GM12878 (cell line): ENCODE data around the gene MRPL28.

ENCODE experiments used
- ATF3 ChIP-seq: IDR thresholded peaks from 2 replicates; pipeline ENCODE4 v1.6.1; 2011; ENCODE audit warnings: low read depth, mild to moderate bottlenecking, low read length, moderate library complexity, borderline replicate concordance; ENCODE audit errors: extremely low read depth
- BACH1 ChIP-seq: fragments of 450-650 bp; IDR thresholded peaks from 2 replicates; pipeline ENCODE4 v1.6.1; 2017; ENCODE audit warnings: mild to moderate bottlenecking, borderline replicate concordance
- ETV6 ChIP-seq, 2 experiments: fragments of 450-650 bp in 1 of 2; IDR thresholded peaks in 1 of 2; conservative IDR thresholded peaks in 1 of 2; 2 replicates each; pipeline ENCODE4 v1.6.1; 2014; ENCODE audit warnings: antibody characterized with exemption in 1 of 2, borderline replicate concordance in 1 of 2, low read depth in 1 of 2, mild to moderate bottlenecking in 1 of 2, moderate library complexity in 1 of 2
- IRF5 ChIP-seq: fragments of 450-650 bp; IDR thresholded peaks from 2 replicates; pipeline ENCODE4 v1.6.1; 2017; ENCODE audit warnings: borderline replicate concordance
- PRDM15 ChIP-seq: fragments of 450-650 bp; formaldehyde crosslinking; IDR thresholded peaks from 2 replicates; pipeline ENCODE4 v1.4.0; 2020; ENCODE audit warnings: mild to moderate bottlenecking, moderate library complexity
- SIN3A ChIP-seq: IDR thresholded peaks from 2 replicates; pipeline ENCODE4 v1.6.1; 2012; ENCODE audit warnings: low read depth, low read length, improper control_type of control experiment
- TF ChIP-seq, protein P1 (sequence below), 3 experiments: IDR thresholded peaks in 2 of 3; conservative IDR thresholded peaks in 1 of 3; 2 replicates each; pipeline ENCODE4 v1.5.1; 2011; ENCODE audit warnings: low read depth in 3 of 3, low read length in 3 of 3, mild to moderate bottlenecking in 3 of 3, control low read depth in 2 of 3, moderate library complexity in 2 of 3, inconsistent platforms in 1 of 3, mixed read lengths in 1 of 3; ENCODE audit not compliant: control insufficient read depth in 2 of 3, insufficient read depth in 1 of 3; ENCODE audit errors: extremely low read depth in 1 of 3

DNA sequence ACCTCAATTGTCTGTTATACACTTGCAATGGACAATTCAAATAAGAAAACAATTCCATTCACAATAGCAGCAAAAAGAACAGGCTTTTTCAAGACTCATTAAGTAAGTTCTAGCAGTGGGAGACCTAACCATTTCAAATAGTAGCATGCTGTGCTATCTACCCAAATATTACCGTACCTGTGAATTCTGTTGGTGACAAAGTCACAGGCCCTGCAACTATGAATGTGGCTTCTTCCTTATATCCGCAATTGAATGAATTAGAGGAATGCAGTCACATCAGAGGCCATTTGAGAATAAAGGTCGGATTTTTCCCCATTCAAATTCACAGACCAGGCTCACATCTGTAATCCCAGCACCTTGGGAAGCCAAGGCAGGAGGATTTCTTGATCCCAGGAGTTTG lies 25.9 kb upstream of the MRPL28 start:
- TF ChIP-seq ATF3: no peak
- TF ChIP-seq PRDM15 (CRISPR knock-in tag): no peak
- TF ChIP-seq, protein P1, sequence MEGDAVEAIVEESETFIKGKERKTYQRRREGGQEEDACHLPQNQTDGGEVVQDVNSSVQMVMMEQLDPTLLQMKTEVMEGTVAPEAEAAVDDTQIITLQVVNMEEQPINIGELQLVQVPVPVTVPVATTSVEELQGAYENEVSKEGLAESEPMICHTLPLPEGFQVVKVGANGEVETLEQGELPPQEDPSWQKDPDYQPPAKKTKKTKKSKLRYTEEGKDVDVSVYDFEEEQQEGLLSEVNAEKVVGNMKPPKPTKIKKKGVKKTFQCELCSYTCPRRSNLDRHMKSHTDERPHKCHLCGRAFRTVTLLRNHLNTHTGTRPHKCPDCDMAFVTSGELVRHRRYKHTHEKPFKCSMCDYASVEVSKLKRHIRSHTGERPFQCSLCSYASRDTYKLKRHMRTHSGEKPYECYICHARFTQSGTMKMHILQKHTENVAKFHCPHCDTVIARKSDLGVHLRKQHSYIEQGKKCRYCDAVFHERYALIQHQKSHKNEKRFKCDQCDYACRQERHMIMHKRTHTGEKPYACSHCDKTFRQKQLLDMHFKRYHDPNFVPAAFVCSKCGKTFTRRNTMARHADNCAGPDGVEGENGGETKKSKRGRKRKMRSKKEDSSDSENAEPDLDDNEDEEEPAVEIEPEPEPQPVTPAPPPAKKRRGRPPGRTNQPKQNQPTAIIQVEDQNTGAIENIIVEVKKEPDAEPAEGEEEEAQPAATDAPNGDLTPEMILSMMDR (IDR thresholded peaks at IDR 0.05 in 2 of 3, conservative IDR thresholded peaks at IDR 0.05 in 1 of 3; ENCODE audit: control insufficient read depth in 2 of 3, extremely low read depth in 1 of 3, insufficient read depth in 1 of 3, low read depth in 3 of 3, low read length in 3 of 3): no peak
- no peak for TF ChIP-seq IRF5
- no peak for TF ChIP-seq ETV6 (conservative IDR thresholded peaks at IDR 0.05 in 1 of 2, IDR thresholded peaks at IDR 0.05 in 1 of 2; ENCODE audit: borderline replicate concordance in 1 of 2, low read depth in 1 of 2)
- no peak for TF ChIP-seq BACH1
- TF ChIP-seq SIN3A: no peak
